Right hindlimb (tissue), 1 donor: ENCODE results near the gene IPO13.

Source experiments
- DNase-seq: peaks from one replicate; pipeline ENCODE4 v3.0.0-alpha.2; 2018

Gene IPO13

GRCh38 chr1:43946236-43947060 lies at the start of gene IPO13:
IPO13 (plus strand) TSS chr1:43946950; CDS start chr1:43947601, 651 bp downstream.
- DNase-seq: peak; percentile 98

DNA sequence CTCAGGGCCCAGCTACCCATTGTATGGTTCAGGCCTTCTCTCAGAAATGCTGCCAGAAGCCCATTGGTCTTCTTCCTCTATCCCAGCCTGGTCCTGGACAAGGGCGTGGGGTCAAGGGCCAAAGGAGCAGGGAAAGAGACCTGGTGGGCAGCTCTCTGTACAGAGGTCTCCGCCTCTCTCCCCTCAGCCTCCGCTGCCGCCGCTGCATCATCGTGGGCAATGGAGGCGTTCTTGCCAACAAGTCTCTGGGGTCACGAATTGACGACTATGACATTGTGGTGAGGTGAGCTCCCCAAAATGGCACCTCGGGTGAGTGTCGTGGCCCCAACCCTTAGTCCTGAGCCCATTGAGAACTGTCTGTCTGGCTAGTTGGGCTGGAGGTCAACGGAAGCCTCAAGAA lies 47.8 kb upstream of the IPO13 start:
- DNase-seq: no peak

DNA sequence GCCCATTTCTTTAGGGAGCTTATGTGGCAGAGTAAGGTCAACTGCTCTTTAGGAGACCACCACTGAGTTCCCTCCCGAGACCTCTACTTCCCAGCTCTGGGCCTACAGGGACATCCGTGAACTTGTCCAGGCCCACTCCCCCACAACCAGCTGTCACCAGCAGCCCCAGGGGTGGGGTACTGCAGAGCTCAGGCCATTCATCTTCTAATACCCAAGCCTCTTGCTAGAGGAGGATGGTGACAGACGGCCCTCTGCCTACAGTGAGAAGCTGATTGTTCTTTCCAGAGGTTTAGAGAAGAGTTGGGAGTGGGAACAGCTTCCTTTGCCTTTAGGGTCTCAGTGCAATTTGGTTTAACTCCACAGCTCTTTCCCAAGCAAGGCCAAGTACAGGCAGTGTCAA lies 46.4 kb upstream of the IPO13 start:
- DNase-seq: no peak

GRCh38 chr1:43901196-43901961 lies 45.4 kb upstream of the IPO13 start:
- no peak for DNase-seq

- DNase-seq: no peak
Observed at GRCh38 chr1:43902058-43902831, 44.5 kb upstream of the IPO13 start.

- DNase-seq: no peak
Observed at GRCh38 chr1:43904660-43905551, 41.8 kb upstream of the IPO13 start.

DNA sequence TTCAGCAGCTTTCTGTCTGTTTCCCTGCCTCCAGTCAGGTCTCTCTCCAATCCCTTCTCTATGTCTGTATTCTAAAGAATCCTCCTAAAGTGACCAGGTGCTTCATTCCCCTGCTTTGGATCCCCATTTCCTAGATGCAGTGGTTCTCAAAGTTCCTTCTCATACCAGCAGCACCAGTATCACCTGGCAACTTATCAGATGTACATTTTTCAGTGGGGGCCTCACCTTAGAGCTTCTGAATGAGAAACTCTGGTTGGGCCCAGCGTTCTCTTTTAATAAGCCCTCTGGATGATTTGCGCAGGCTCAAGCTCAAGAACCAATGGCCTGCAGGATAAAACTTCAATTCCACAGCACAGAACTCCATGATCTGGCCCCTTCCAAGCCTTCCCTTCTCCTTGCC lies 38.5 kb upstream of the IPO13 start:
- no peak for DNase-seq

- no peak for DNase-seq
Observed at GRCh38 chr1:43908858-43909257, 37.9 kb upstream of the IPO13 start.

- no peak for DNase-seq
Observed at GRCh38 chr1:43910343-43910742, 36.4 kb upstream of the IPO13 start.

- peak; percentile 51 for DNase-seq
Observed at GRCh38 chr1:43912607-43913006, 34.1 kb upstream of the IPO13 start.

- DNase-seq: no peak
Observed at GRCh38 chr1:43913051-43913501, 33.7 kb upstream of the IPO13 start.

- DNase-seq: no peak
Observed at GRCh38 chr1:43913666-43914360, 32.9 kb upstream of the IPO13 start.

DNA sequence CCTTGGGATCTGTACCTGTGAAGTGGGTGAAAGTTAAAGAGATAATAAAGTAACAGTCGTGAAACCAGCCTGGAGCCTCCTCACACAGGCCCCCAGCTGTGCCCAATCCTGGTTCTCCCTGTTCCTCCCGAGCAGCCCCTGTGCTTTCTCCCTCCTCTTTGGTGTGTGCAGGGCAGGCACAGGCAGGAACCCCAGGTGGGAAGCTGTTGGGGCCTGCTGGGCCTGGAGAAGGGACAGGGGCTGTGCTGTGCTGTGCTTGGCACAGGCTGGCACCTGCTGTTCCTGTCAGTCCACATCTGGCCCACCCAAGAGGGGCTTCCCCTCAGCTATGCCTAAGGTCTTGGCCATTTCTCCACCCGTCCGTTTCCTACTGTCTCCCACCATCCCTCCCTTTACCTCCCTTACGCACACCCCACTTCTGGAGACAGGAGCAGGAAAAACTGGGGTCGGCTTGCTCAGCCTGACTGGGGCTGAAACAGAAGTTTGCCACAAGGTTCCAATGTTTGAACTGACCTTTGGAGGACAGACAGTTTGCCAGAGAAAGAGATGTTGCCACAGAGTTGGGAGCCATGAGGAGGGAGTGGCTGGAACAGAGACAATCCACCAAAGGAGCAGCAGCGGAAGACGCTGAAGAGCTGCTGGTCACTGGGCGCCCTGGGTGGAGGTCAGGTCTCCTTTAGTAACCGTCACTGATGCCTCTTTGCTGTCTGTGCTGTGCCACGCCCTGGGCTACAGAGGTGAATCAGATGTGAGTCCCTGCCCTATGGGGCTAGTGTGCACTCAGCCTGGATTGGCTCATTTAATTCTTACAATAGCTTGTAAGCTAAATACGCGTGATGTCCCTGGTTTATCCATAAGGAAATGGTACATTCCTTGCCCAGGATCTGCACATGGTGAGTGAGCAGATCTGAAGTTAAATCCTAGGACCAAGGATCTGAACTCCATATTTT lies 31.9 kb upstream of the IPO13 start:
- DNase-seq: no peak

DNA sequence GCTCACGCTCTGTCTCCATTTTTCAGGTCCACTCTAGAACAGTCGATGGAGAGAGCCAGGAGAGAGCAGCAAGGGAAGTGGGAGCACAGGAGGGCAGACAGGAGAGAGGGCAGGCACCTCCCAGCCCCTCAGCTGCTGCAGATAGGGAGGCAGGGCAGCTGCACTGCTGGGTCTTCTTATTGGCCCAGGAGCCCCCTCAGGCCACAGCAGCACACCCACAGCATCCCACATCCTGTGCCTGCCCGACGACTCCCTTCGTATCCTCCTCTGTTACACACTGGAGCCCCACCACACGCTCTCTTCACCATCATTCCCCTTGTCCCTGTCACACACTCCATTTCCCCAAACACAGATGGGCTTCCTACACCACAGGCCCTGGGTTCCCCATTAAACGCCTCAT lies 26.8 kb upstream of the IPO13 start:
- no peak for DNase-seq

DNA sequence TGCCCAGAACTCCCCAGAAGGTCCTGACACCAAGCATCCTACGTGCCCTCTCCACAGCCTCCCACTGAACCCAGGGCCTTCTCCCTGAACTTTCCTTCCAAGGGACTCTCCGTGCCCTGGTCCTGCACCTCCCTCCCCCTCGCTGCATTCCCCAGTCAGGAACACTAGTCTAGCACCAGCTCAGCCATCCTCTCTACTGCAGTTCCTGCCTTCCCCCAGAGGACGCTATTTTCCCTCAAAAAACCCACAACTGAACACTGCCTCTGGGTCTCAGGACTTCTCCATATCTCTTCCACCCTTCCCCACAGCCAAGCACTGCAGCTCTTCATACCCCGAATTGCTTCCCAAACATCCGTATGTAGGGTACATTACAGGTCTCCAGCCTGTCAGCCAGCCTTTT lies 25.7 kb upstream of the IPO13 start:
- DNase-seq: no peak

GRCh38 chr1:43924516-43924915 lies 22.2 kb upstream of the IPO13 start:
- no peak for DNase-seq

DNA sequence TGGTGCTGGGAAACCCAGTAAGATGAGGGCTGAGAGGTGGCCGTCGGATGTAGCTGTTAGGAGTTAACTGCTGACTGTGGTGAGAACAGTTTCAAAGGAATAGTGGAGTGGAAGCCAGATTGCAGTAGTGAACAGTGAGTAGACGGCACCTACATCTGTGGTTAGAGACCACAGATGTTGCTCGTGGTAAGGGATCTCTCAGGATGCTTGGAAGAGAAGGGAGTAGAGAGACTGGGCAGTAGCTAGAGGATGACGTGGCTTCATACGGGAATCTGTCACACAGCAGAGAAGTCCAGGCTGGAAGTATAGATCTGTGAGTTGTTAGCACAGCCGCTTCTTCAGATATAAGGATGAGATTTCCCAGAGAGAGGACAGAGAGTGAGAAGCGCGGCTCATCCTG lies 20.9 kb upstream of the IPO13 start:
- DNase-seq: no peak

DNA sequence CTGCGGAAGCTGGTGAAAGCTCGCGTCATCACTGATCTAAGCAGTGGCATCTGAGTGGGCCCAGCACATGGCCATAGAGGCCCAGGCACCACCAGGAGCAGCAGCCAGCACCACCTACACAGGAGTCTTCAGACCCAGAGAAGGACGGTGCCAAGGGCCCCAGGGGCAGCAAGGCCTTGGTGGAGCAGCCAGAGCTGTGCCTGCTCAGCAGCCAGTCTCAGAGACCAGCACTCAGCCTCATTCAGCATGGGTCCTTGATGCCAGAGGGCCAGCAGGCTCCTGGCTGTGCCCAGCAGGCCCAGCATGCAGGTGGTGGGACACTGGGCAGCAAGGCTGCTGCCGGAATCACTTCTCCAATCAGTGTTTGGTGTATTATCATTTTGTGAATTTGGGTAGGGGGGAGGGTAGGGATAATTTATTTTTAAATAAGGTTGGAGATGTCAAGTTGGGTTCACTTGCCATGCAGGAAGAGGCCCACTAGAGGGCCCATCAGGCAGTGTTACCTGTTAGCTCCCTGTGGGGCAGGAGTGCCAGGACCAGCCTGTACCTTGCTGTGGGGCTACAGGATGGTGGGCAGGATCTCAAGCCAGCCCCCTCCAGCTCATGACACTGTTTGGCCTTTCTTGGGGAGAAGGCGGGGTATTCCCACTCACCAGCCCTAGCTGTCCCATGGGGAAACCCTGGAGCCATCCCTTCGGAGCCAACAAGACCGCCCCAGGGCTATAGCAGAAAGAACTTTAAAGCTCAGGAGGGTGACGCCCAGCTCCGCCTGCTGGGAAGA lies 16.4 kb upstream of the IPO13 start:
- no peak for DNase-seq

DNA sequence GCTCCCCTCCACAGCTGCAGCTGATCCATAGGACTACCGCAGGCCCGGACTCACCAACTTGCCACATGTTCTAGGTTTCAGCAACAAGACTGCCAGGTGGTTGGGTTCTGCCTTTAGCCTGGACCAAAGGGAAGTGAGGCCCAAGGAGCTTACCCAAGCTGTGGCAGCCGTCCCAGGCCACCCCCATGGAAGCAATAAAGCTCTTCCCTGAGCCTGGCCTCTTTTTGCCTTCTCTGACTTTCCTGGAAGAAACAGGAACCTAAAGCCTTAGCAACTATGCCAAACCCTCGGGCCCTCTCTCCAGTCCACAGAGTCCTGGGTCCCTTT lies 15.8 kb upstream of the IPO13 start:
- DNase-seq: no peak
